Body of pancreas (tissue), 4 donors: ENCODE measurements around the gene MLXIP. TPM values are rescaled to one million over a fixed set of nuclear protein-coding genes. Genes with fewer than 3 reads are reported as not detected.
A peak's percentile ranks its signal among the peaks of the same experiment; 100 is the strongest.

Experiments used
- ATAC-seq: fragments of 150-250 bp; one replicate; pipeline ENCODE4 v1.9.1; 2016
- DNase-seq, 4 donors: peaks; one replicate each; pipeline ENCODE4 v3.0.0-alpha.2; 2019
- H3K27ac ChIP-seq, 4 donors: fragments of 200-600 bp; sonication (generic); 1 replicate in 3 of 4; 2 replicates in 1 of 4; pipeline versions ENCODE4 v1.5.1 to v1.6.1; 2016 to 2019; ENCODE audit warnings: mild to moderate bottlenecking in 1 of 4, mixed read lengths in 1 of 4, moderate library complexity in 1 of 4
- H3K27me3 ChIP-seq, 2 donors: fragments of 200-600 bp; sonication (generic); one replicate each; pipeline ENCODE4 v1.6.0; 2016; ENCODE audit warnings: mild to moderate bottlenecking in 1 of 2
- H3K36me3 ChIP-seq, 2 donors: fragments of 200-600 bp; sonication (generic); replicated peaks in 1 of 2; 2 replicates each; pipeline ENCODE4 v1.5.1; 2016; ENCODE audit warnings: low read depth in 2 of 2; ENCODE audit not compliant: insufficient read depth in 1 of 2
- H3K4me1 ChIP-seq: fragments of 200-600 bp; sonication (generic); one replicate; pipeline ENCODE4 v1.6.0; 2016
- H3K4me3 ChIP-seq, 2 donors: fragments of 200-600 bp; sonication (generic); 1 replicate in 1 of 2; 2 replicates in 1 of 2; pipeline ENCODE4 v1.5.1; 2016 to 2019
- H3K9me3 ChIP-seq, 3 donors: fragments of 200-600 bp; sonication (generic); 1 replicate in 2 of 3; 2 replicates in 1 of 3; pipeline ENCODE4 v1.5.1; 2016
- CTCF ChIP-seq, 7 experiments: fragments of 450-650 bp in 4 of 7; fragments of 200-600 bp in 3 of 7; sonication (generic) in 3 of 7; IDR thresholded peaks; one replicate each; pipeline ENCODE4 v1.5.1; 2016 to 2019; ENCODE audit warnings: antibody characterized with exemption in 7 of 7
- POLR2A ChIP-seq, 3 donors: fragments of 450-650 bp; IDR thresholded peaks; one replicate each; pipeline ENCODE4 v1.6.1; 2016; ENCODE audit warnings: antibody characterized with exemption in 3 of 3, mild to moderate bottlenecking in 2 of 3
- WGBS, 2 donors: methylation state at CpG; one replicate each; pipeline ENCODE4 v1.1.5; 2017; 5-methylcytosine and 5-hydroxymethylcytosine counted together
- intact Hi-C: fragments of 100-400 bp; cut with DNase I; formaldehyde crosslinking; loops from one replicate; pipeline ENCODE4 v1.15.1; 2023
- total RNA-seq, 2 donors: library from RNA; depleted of rRNA; stranded (reverse); fragments of >200 nt; gene quantifications; one replicate each; pipeline ENCODE4 v1.1.0, GENCODE V29; 2016

Gene MLXIP
- total RNA-seq, 2 donors from 2014 or later = 43.6 to 84.0 TPM

- 13 to 18% methylated on average over 2 of the region's 2 CpGs for WGBS, 2 donors
- TF ChIP-seq POLR2A (IDR thresholded peaks at IDR 0.05) = no peak
- no peak for TF ChIP-seq CTCF (IDR thresholded peaks at IDR 0.05)
- H3K4me3 ChIP-seq = no peak overlapping the region
- H3K27ac ChIP-seq = peak overlapping the region in 3 of 4 donors; percentile 7 to 10 (median 9)
- H3K4me1 ChIP-seq = peaks cover 85% of the 10 kb centered on the region
- DNase-seq (peak in 2 of 4 donors; percentile 11 to 18), ATAC-seq (no peak)
- H3K9me3 ChIP-seq = no peaks in the 10 kb centered on the region
- intact Hi-C loops = no loop called here
- H3K36me3 ChIP-seq = peaks cover 0 to 5% of the 10 kb centered on the region in 2 donors
- no peaks in the 10 kb centered on the region for H3K27me3 ChIP-seq
Measured at GRCh38 chr12:122089077-122089476, 10.5 kb downstream of the MLXIP start.

GRCh38 chr12:122090759-122091515 lies 12.4 kb downstream of the MLXIP start:
- peaks cover 96% of the 10 kb centered on the region for H3K4me1 ChIP-seq
- DNase-seq = peak in 2 of 4 donors; percentile 32 to 40
- peak; percentile 45 for ATAC-seq

GRCh38 chr12:122093098-122093883 lies 14.7 kb downstream of the MLXIP start:
- 87 to 94% methylated on average over 9 of the region's 9 CpGs for WGBS, 2 donors
- peak overlapping the region; percentile 4 to 68 (median 56) for H3K27ac ChIP-seq
- H3K36me3 ChIP-seq = no peaks in the 10 kb centered on the region
- intact Hi-C loops = loop anchor here (5.0 kb wide), 1 partner anchor 36 kb away; no protein-coding TSS in a partner anchor
- TF ChIP-seq CTCF (IDR thresholded peaks at IDR 0.05) = no peak
- no peak for TF ChIP-seq POLR2A (IDR thresholded peaks at IDR 0.05)
- ATAC-seq (no peak), DNase-seq (peak in 1 of 4 donors; percentile 6)
- no peak overlapping the region for H3K4me3 ChIP-seq
- H3K27me3 ChIP-seq = no peaks in the 10 kb centered on the region
- H3K4me1 ChIP-seq = peaks cover 96% of the 10 kb centered on the region
- no peaks in the 10 kb centered on the region for H3K9me3 ChIP-seq

More at GRCh38 chr12:122090759-122091515, 12.4 kb downstream of the MLXIP start:
- Histone ChIP-seq H3K4me3 (no peak overlapping the region), H3K36me3 (no peaks in the 10 kb centered on the region), H3K27ac (peak overlapping the region; percentile 39 to 68 (median 50)), H3K9me3 (no peaks in the 10 kb centered on the region), H3K27me3 (no peaks in the 10 kb centered on the region)
- intact Hi-C loops = loop anchor here (5.0 kb wide), 1 partner anchor 34 kb away; no protein-coding TSS in a partner anchor
- WGBS, 2 donors = 44 to 72% methylated on average over 7 of the region's 7 CpGs
- TF ChIP-seq POLR2A (IDR thresholded peaks at IDR 0.05) = no peak
- no peak for TF ChIP-seq CTCF (IDR thresholded peaks at IDR 0.05)

- no peaks in the 10 kb centered on the region for H3K36me3 ChIP-seq
- H3K27ac ChIP-seq = peak overlapping the region; percentile 32 to 68 (median 62)
- intact Hi-C loops = loop anchor here (5.0 kb wide), 1 partner anchor 37 kb away; no protein-coding TSS in a partner anchor
- TF ChIP-seq POLR2A (IDR thresholded peaks at IDR 0.05) (no peak), CTCF (IDR thresholded peaks at IDR 0.05) (no peak)
- no peak for ATAC-seq
- H3K9me3 ChIP-seq = no peaks in the 10 kb centered on the region
- WGBS, 2 donors = 93 to 95% methylated on average over 5 of the region's 5 CpGs
- DNase-seq = peak in 2 of 4 donors; percentile 2 to 4
- H3K4me1 ChIP-seq = peaks cover 96% of the 10 kb centered on the region
- no peak overlapping the region for H3K4me3 ChIP-seq
- H3K27me3 ChIP-seq = no peaks in the 10 kb centered on the region
Measured at GRCh38 chr12:122094137-122094734, 15.7 kb downstream of the MLXIP start.
